SU-DHL-6 (cell line): ENCODE measurements around the gene BHLHE41.

Source experiments
- CTCF ChIP-seq: fragments of 200-600 bp; sonication (generic); IDR thresholded peaks from one replicate; pipeline ENCODE4 v1.5.1; 2017; ENCODE audit warnings: antibody characterized with exemption, mild to moderate bottlenecking, low read length, moderate library complexity; ENCODE audit not compliant: insufficient read depth, poor library complexity, severe bottlenecking
- EZH2phosphoT487 ChIP-seq: fragments of 200-600 bp; sonication (generic), shearing (Covaris generic); conservative IDR thresholded peaks from 2 replicates; pipeline ENCODE4 v1.6.1; 2018; ENCODE audit warnings: mild to moderate bottlenecking, antibody characterized with exemption, low read length, moderate library complexity, mixed read lengths

GRCh38 chr12:26156201-26156871 is 31.5 kb upstream of the BHLHE41 start:
- TF ChIP-seq CTCF (no peak), EZH2phosphoT487 (no peak)
